ENCODE data around the gene TBCK.

The TBCK gene

GRCh38 chr4:106049490-106049889 lies 266.5 kb downstream of the TBCK start:
- no peaks in the 10 kb centered on the region for H3K79me2 ChIP-seq (ENCODE audit: insufficient read depth, low read length)
- no peaks in the 10 kb centered on the region for H3K9me2 ChIP-seq (replicated peaks; ENCODE audit: low read depth, low read length)
- H3K27me3 ChIP-seq (ENCODE audit: insufficient read depth, low read length, poor library complexity, severe bottlenecking), result no peaks in the 10 kb centered on the region
- TF ChIP-seq EZH2phosphoT487 (IDR thresholded peaks at IDR 0.05; ENCODE audit: borderline replicate concordance) (no peak), CTCF (conservative IDR thresholded peaks at IDR 0.05; ENCODE audit: low read length) (no peak)
- H3K9me3 ChIP-seq (ENCODE audit: insufficient read depth, low read depth, low read length), result no peaks in the 10 kb centered on the region
- H4K20me1 ChIP-seq (ENCODE audit: insufficient read depth, low read length, poor library complexity, severe bottlenecking), result no peaks in the 10 kb centered on the region
- no peak overlapping the region for H3K4me3 ChIP-seq (ENCODE audit: low read length, poor library complexity, severe bottlenecking)
- H3K9ac ChIP-seq (ENCODE audit: low read depth, low read length, poor library complexity, severe bottlenecking), result no peak overlapping the region
- peaks cover 6% of the 10 kb centered on the region for H3K4me1 ChIP-seq (ENCODE audit: insufficient read depth, low read length, poor library complexity, severe bottlenecking)
- no peaks in the 10 kb centered on the region; the same call in 1 of the 2 replicates for H3K36me3 ChIP-seq (ENCODE audit: insufficient read depth, low read length)
- no peak overlapping the region for H3K4me2 ChIP-seq (ENCODE audit: low read depth, low read length, poor library complexity, severe bottlenecking)
- no peak overlapping the region for H2AFZ ChIP-seq (ENCODE audit: low read length)
- H3F3A ChIP-seq (ENCODE audit: low read depth), result no peaks in the 10 kb centered on the region

GRCh38 chr4:106048250-106048971 lies 267.6 kb downstream of the TBCK start:
- peaks cover 6% of the 10 kb centered on the region for H3K4me1 ChIP-seq (ENCODE audit: insufficient read depth, low read length, poor library complexity, severe bottlenecking)
- H3K4me3 ChIP-seq (ENCODE audit: low read length, poor library complexity, severe bottlenecking), result no peak overlapping the region
- H3K9me3 ChIP-seq (ENCODE audit: insufficient read depth, low read depth, low read length), result no peaks in the 10 kb centered on the region
- TF ChIP-seq EZH2phosphoT487 (IDR thresholded peaks at IDR 0.05; ENCODE audit: borderline replicate concordance) (no peak), CTCF (conservative IDR thresholded peaks at IDR 0.05; ENCODE audit: low read length) (no peak)
- no peaks in the 10 kb centered on the region for H3K27me3 ChIP-seq (ENCODE audit: insufficient read depth, low read length, poor library complexity, severe bottlenecking)
- H3F3A ChIP-seq (ENCODE audit: low read depth), result no peaks in the 10 kb centered on the region
- H2AFZ ChIP-seq (ENCODE audit: low read length), result no peak overlapping the region
- no peak overlapping the region for H3K9ac ChIP-seq (ENCODE audit: low read depth, low read length, poor library complexity, severe bottlenecking)
- H3K36me3 ChIP-seq (ENCODE audit: insufficient read depth, low read length), result no peaks in the 10 kb centered on the region; the same call in 1 of the 2 replicates
- no peaks in the 10 kb centered on the region for H3K9me2 ChIP-seq (replicated peaks; ENCODE audit: low read depth, low read length)
- H4K20me1 ChIP-seq (ENCODE audit: insufficient read depth, low read length, poor library complexity, severe bottlenecking), result no peaks in the 10 kb centered on the region
- H3K79me2 ChIP-seq (ENCODE audit: insufficient read depth, low read length), result no peaks in the 10 kb centered on the region
- no peak overlapping the region for H3K4me2 ChIP-seq (ENCODE audit: low read depth, low read length, poor library complexity, severe bottlenecking)

GRCh38 chr4:106046083-106046482 lies 269.9 kb downstream of the TBCK start:
- Histone ChIP-seq H3K27me3 (ENCODE audit: insufficient read depth, low read length, poor library complexity, severe bottlenecking) (no peaks in the 10 kb centered on the region), H3K4me3 (ENCODE audit: low read length, poor library complexity, severe bottlenecking) (no peak overlapping the region), H3K4me2 (ENCODE audit: low read depth, low read length, poor library complexity, severe bottlenecking) (no peak overlapping the region), H3K9me2 (replicated peaks; ENCODE audit: low read depth, low read length) (no peaks in the 10 kb centered on the region), H3K79me2 (ENCODE audit: insufficient read depth, low read length) (no peaks in the 10 kb centered on the region), H3K9ac (ENCODE audit: low read depth, low read length, poor library complexity, severe bottlenecking) (no peak overlapping the region), H3F3A (ENCODE audit: low read depth) (no peaks in the 10 kb centered on the region), H3K36me3 (ENCODE audit: insufficient read depth, low read length) (no peaks in the 10 kb centered on the region; the same call in 1 of the 2 replicates), H3K9me3 (ENCODE audit: insufficient read depth, low read depth, low read length) (no peaks in the 10 kb centered on the region), H4K20me1 (ENCODE audit: insufficient read depth, low read length, poor library complexity, severe bottlenecking) (no peaks in the 10 kb centered on the region), H2AFZ (ENCODE audit: low read length) (no peak overlapping the region), H3K4me1 (ENCODE audit: insufficient read depth, low read length, poor library complexity, severe bottlenecking) (peaks cover 6% of the 10 kb centered on the region)
- no peak for TF ChIP-seq CTCF (conservative IDR thresholded peaks at IDR 0.05; ENCODE audit: low read length)
- no peak for TF ChIP-seq EZH2phosphoT487 (IDR thresholded peaks at IDR 0.05; ENCODE audit: borderline replicate concordance)

Data from Loucy (cell line).